Activated CD4-positive, alpha-beta T cell treated with anti-CD3 and anti-CD28 coated beads, Interleukin-2, Interleukin-4, amounts not matched to agents 100 ng/mL and 50 ng/mL, durations not matched to agents 16 hours and 8 hours (primary cell): ENCODE data around the gene UTP15.

ENCODE experiments used
- DNase-seq: peaks from one replicate; pipeline ENCODE4 v3.0.0-alpha.2; 2020; ENCODE audit warnings: low spot score

UTP15 gene

GRCh38 chr5:73565969-73566547 lies 515 bp downstream of the UTP15 start:
- DNase-seq: no peak

GRCh38 chr5:73582285-73583145 lies 17.0 kb downstream of the UTP15 start:
- no peak for DNase-seq

- no peak for DNase-seq
Measured at GRCh38 chr5:73587923-73588322, 22.4 kb downstream of the UTP15 start.

GRCh38 chr5:73591102-73591695 lies 25.7 kb downstream of the UTP15 start:
- DNase-seq: peak; percentile 75

GRCh38 chr5:73591698-73592501 lies 26.4 kb downstream of the UTP15 start:
- DNase-seq: no peak

GRCh38 chr5:73592551-73592950 lies 27.0 kb downstream of the UTP15 start:
- no peak for DNase-seq

- peak; percentile 20 for DNase-seq
Measured at GRCh38 chr5:73596705-73597328, 31.3 kb downstream of the UTP15 start.

- DNase-seq: no peak
Measured at GRCh38 chr5:73599380-73599779, 33.8 kb downstream of the UTP15 start.

GRCh38 chr5:73603998-73604397 lies 38.5 kb downstream of the UTP15 start:
- no peak for DNase-seq

GRCh38 chr5:73605223-73606087 lies 39.9 kb downstream of the UTP15 start:
- no peak for DNase-seq

- DNase-seq: no peak
Measured at GRCh38 chr5:73606206-73606753, 40.7 kb downstream of the UTP15 start.

- no peak for DNase-seq
Measured at GRCh38 chr5:73607228-73607627, 41.7 kb downstream of the UTP15 start.

- no peak for DNase-seq
Measured at GRCh38 chr5:73612799-73613198, 47.3 kb downstream of the UTP15 start.

- no peak for DNase-seq
Measured at GRCh38 chr5:73615085-73615484, 49.5 kb downstream of the UTP15 start.

- DNase-seq: no peak
Measured at GRCh38 chr5:73615947-73616346, 50.4 kb downstream of the UTP15 start.

GRCh38 chr5:73617510-73618279 lies 52.2 kb downstream of the UTP15 start:
- DNase-seq: no peak

GRCh38 chr5:73619606-73620333 lies 54.2 kb downstream of the UTP15 start:
- DNase-seq: no peak

- DNase-seq: no peak
Measured at GRCh38 chr5:73620334-73620687, 54.8 kb downstream of the UTP15 start.

GRCh38 chr5:73623060-73623459 lies 57.5 kb downstream of the UTP15 start:
- no peak for DNase-seq
